Activated CD4-positive, alpha-beta T cell treated with anti-CD3 and anti-CD28 coated beads, Interleukin-2, amount 50 U/mL, for 24 hours (primary cell): Measurements from ENCODE around the gene ARL17A.
"Not testable (repeated sequence)": the region's sequence is repeated elsewhere in the genome, so short reads cannot be mapped to it uniquely, and the experiment has no call there.

Experiments
- DNase-seq, 2 donors: peaks; one replicate each; pipeline ENCODE4 v3.0.0-alpha.2; 2020; ENCODE audit warnings: low read depth in 1 of 2, low spot score in 1 of 2

ARL17A gene

DNA sequence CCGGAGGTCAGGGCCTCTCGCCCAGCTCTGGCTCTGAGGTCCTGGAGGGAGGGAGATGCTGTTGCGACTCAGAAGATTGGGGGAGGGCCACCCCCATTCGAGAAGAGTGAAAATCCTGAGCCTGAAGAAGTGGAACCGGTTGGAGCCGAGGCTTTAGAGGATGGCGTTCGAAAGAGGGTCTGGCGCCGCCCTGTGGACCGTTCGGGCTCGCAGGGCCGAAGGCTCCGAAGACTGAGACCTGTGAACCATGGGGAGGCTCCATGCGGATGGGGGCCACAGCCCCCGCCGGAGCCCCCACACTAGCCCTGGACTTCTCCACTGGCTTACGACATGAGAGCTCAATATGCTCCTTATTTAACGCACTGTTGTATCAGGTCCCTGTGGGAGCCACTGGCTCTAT, 20.3 kb downstream of the ARL17A start:
- not testable (repeated sequence) for DNase-seq

- not testable (repeated sequence) for DNase-seq
These were observed 30.9 kb downstream of the ARL17A start for GRCh38 chr17:46548607-46549006.

DNA sequence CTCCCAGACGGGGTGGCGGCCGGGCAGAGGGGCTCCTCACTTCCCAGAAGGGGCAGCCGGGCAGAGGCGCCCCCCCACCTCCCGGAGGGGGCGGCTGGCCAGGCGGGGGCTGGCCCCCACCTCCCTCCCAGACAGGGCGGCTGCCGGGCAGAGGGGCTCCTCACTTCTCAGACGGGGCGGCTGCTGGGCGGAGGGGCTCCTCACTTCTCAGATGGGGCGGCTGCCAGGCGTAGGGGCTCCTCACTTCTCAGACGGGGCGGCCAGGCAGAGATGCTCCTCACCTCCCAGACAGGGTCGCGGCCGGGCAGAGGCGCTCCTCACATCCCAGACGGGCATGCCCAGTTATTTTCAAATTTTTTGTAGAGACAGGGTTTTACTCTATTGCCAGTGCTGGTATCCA, 44.8 kb downstream of the ARL17A start:
- DNase-seq: not testable (repeated sequence)

DNA sequence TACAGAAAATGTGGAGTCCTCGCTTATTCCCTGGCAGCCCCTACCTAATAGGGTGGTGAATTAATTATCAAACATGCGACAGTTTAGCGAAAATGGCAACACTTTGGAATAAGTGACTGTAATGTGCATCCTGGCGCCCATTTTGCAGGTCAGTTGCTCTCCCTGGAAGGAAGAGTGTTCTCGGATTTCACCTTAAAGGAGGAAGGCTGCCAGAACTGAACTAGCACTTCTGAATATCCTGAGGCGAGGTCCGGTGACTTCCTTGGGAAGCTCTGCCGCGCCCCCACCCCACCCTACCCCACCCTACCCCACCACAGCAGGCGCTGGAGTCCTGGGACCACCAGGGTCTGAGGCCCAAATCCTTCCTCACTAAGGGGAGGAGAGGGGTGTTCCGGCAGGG, 67.3 kb downstream of the ARL17A start, which contains the start of gene LRRC37A2:
Gene LRRC37A2 (plus strand): TSS at position 301 of the 400 bp plus-strand sequence. CDS start 245 bp downstream, outside the sequence.
- not testable (repeated sequence) for DNase-seq

- not testable (repeated sequence) for DNase-seq
These were observed 73.6 kb downstream of the ARL17A start for GRCh38 chr17:46505896-46506295.

DNA sequence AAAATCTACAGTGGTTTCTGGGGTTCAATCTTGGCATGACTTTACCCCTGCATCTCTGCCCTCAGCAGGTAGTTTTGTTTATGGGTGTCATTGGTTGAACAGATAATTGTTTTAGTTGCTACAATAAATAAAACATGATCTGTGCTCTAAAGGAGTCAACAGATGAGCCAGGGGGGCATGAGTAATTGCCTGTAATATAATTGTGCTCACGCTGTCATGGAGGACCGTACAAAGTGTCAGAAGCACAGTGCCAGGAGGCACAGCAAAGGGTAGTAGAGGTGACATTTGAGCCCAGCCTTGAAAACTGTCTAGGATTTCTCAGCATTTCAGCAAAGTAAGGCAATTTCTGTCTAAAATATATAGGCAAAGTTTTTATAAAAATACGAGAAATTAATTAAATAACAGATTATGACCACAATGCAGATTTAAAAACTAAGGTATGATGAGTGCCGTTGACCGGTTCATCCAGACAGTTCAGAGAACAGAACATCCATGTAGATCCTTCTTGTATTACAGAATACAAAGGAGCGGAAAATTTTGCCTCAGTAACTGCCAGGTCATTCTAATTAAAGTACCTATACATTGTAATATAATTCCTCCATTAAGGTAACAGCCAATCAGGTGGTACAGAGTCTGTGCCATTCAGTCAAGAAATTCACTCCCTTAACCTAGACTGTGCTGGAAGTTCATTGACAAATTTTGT, 79.9 kb downstream of the ARL17A start:
- DNase-seq: not testable (repeated sequence)

- DNase-seq: not testable (repeated sequence)
These were observed 87.5 kb downstream of the ARL17A start for GRCh38 chr17:46492021-46492420.

DNA sequence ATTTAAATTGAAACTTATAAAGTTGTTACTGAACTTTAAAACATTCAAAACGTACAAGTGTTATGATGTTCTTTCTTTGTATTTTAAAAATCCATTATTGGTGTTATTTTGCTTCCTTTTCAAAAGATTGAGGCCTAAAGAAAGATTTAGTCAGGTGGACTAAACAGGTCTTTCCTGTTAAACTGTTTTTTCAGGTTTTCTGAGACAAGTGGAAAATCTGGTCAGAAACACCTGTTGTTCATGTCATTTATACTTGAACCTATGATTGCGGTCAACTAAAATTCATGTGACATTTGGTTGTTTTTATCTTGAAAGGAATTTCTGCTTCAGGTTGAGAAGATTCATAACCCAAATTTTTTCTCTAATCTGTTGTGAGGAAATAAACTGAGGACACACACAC, 98.2 kb downstream of the ARL17A start:
- DNase-seq: not testable (repeated sequence)

GRCh38 chr17:46478823-46479222, 100.7 kb downstream of the ARL17A start:
- DNase-seq: not testable (repeated sequence)

DNA sequence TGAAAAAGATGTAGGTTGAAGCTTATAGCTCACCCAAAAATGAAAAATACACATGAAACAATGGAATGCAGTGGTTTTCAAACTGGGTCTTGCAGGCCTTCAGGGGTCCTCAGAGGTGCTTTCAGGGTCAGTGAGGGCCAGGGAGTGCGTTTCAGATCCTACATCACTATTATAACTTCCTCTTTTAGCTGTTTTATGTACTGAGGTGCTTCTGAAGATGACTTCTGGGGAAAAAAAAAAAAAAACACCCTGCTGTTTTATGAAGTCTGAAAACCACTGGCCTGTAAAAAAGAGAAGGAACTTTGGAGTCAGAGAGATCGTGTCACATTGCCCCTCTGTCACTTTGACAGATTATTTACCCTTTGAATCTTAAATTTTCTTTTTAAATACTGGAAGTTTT, 103.9 kb downstream of the ARL17A start:
- not testable (repeated sequence) for DNase-seq

GRCh38 chr17:46474489-46474888, 105.0 kb downstream of the ARL17A start:
- not testable (repeated sequence) for DNase-seq

DNA sequence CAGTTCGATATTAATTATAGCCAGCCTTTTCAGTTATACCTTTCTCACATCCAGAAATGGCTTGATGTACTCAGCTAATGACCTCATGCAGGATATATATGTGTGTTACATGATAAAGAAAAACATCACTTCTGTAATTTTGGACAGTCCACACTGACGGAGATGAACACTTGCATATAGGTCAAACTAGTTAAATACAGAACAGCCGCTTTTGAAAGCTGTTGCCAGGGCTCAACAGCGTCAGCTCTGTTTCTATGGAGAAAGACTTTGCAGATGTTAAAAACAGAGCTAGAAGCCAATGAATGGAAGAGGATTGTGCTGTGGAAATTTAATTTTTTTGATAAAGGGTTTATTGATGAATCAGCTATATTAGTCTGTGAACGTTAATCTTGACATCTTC, 111.9 kb downstream of the ARL17A start:
- DNase-seq: not testable (repeated sequence)
